GM18909 (cell line): Measurements from ENCODE around the gene OTX2.

Experiments used
- ATAC-seq: cut with Tn5 transposase; IDR thresholded peaks from one replicate; pipeline ENCODE4 v1.9.1; 2021; ENCODE audit warnings: mild to moderate bottlenecking; ENCODE audit not compliant: unreplicated experiment, poor library complexity

The OTX2 gene

GRCh38 chr14:56813143-56813551, 2.9 kb upstream of the OTX2 start:
- ATAC-seq: no peak

GRCh38 chr14:56812364-56813141, 2.3 kb upstream of the OTX2 start:
- ATAC-seq: no peak

DNA sequence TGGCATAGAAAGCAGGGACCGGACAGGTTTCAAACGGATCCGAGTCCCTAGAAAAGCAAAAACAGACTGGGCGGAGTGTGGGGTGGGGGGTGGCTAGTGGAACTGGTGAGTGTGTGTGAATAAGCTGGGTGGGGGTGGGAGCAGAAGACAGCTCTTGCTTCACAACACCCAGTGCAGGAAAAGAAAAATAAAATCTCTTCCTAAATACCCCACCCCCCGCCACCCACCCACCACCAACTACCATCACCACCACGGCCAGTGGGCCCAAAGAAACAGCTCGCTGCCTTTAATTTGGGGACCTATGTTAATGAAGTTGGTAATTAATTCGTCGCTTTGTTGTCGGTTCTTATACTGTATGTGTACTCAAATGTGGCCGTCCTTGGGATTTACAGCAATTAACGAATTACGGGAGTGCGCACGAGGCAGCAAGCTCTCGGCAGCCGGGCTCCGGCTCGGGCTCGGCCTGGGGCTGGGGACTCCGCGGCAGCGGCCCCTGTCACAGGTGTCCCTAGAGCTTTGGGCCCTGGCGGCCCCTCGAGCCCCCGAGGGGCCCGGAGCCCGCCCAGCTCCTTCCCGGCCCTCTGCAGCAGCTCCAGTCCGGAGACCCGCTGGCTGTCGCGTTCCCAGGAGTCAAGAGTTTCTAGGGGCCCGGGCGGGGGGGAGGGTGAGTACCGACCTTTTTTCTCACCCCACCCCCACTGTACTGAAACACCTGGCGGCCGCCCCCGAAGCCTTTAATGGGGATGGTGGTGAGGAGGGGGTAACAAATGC, 1.5 kb upstream of the OTX2 start:
- no peak for ATAC-seq

GRCh38 chr14:56810836-56811592, 735 bp upstream of the OTX2 start:
- no peak for ATAC-seq

GRCh38 chr14:56809270-56810146, 771 bp downstream of the OTX2 start:
- no peak for ATAC-seq

- no peak for ATAC-seq
Observed at GRCh38 chr14:56808383-56809269, 1.7 kb downstream of the OTX2 start.

- no peak for ATAC-seq
Observed at GRCh38 chr14:56808110-56808382, 2.2 kb downstream of the OTX2 start.

- no peak for ATAC-seq
Observed at GRCh38 chr14:56807386-56808109, 2.7 kb downstream of the OTX2 start.

- ATAC-seq: no peak
Observed at GRCh38 chr14:56806760-56807159, 3.5 kb downstream of the OTX2 start.

DNA sequence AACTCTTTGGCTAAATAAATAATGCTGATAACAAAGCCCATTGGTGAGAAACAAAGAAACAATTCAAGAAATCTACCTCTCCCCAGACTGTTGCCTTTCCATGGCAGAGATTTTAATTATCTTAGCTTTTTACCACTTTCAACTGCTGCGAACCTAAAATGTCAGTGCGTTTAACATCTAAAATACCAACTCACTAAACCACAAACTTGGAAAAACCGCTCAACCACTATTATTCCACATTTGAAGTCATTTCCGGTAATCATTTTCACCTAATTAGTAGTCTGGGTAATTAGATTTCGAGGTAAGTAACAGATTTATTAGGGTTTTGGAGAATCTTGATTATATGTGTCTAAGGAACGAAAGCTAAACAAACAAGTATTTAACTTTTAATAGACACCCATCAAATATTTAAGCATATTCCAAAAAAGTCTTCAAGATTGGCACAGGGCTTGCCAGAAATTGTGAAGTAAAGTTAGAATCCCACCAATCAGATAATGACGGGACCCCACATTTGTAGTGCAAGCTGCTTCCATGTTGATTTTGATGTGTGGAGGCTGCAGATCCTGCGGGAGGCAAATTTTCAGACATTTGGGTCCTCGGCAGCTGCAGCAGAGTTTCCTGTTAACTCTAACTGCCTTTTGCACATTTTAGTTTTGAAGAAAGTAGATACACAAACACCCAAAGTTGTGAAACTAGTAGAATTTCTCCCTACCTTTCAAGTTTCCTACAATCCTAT, 4.1 kb downstream of the OTX2 start:
- ATAC-seq: no peak

DNA sequence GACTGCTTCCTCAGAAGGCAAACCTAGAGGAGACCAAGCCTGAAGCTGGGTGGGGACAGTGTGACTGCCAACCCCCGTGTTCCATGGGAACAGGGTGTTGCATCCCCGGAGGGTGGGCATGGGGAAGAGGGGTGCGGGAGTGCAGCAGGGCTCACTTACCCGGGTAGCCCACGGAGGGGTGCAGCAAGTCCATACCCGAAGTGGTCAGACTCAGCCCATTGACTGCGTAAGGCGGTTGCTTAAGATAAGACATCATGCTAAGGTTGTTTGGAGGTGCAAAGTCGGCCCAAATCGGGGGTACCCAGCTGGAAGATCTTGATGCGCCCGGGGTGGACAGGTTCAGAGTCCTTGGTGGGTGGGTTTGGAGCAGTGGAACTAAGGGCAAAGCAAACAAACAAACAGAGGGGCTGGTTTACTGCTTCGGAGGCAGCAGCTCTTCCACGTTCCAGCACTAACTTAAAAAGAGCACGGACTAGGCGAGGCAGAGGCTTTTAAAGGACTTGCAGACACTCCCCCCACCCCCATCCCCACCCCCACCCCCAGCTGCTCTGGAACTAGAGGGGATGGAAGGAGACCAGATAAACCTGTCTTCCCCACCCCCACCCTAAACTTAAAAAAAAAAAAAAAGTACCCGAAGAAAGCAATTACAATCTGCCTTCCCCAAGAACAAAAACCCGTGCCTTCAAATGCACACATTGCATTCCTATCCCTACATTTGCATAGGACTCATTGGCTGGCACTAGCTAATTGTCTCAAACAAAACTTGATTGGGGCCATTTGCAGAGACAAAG, 4.9 kb downstream of the OTX2 start:
- no peak for ATAC-seq

GRCh38 chr14:56803816-56804535, 6.3 kb downstream of the OTX2 start:
- no peak for ATAC-seq

GRCh38 chr14:56801920-56802319, 8.4 kb downstream of the OTX2 start:
- no peak for ATAC-seq

DNA sequence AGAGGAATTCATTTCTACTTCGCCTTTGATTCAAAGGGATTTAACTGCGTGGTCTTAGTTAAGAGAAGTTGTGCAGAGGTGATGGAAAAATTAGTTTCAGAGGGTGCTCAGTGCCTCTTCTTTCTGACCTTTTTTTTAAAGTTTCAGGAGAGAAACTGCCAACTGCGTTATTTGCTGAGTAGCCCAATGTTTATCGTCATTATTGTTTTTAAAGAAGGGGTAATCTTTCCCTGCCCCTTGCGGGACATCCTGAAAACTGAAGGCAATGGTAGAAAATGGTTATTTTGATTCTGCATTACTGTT, 11.0 kb downstream of the OTX2 start:
- ATAC-seq: no peak

DNA sequence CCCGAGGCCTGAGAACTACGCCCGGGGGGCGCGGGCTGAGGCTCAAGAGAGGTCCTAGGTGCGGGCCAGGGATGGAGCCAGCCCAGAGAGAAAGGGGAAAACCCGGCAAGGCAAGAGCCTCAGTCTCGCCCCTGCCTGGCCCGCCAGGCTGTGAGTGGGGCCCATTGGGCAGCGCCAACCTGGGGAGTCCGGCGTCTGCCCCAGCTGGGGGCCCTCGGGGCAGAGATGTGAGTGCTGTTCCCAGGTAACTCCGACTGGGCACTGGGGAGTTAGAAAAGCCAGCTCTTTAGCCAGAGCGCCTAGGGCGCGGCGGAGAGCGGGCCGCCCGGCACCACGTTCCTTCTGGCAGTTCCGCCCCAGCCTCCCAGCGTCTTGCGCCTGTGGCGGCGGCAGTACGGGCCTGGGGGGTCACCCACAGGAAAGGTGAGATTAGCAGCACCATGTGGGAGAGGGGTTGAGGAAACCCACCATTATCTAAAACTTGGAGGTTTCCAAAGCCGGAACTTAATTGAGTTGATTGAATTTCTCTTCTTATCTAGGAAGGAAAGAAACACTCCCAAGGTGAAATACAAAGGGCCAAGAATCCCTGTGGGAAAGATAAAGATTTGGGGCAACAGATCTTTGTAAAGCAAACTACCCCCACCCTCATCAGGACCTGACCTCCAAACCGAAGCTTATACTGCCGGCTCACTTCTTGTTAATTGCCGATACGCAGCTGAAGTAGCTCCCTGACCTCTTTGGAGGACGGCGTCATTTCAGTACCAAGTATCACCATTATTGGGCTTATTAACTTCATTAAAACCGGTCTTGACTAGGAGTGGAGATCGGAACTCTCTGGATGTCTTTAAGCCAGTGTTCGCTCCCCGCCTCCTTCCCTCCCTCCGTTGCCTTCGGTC, 11.6 kb downstream of the OTX2 start:
- ATAC-seq: no peak
